Measurements from ENCODE around the gene CHMP3.

- TF ChIP-seq POLR2A (IDR thresholded peaks at IDR 0.05; ENCODE audit: low read length) (no peak), GATA1 (IDR thresholded peaks at IDR 0.05; ENCODE audit: low read depth, low read length) (no peak)
Measured at GRCh38 chr2:86608832-86609410, 45.7 kb upstream of the CHMP3 start.
